IMR-90 (cell line): Measurements from ENCODE around the gene CFAP43. TPM values are rescaled to one million over a fixed set of nuclear protein-coding genes. Genes with fewer than 3 reads are reported as not detected.

Experiments used
- ATAC-seq: fragments of 200-7000 bp; cut with Tn5 transposase; 2 replicates; pipeline ENCODE4 v1.9.1; 2020; ENCODE audit warnings: low read depth, mild to moderate bottlenecking, moderate library complexity
- BruUV-seq: library from RNA; stranded (reverse); fragments of 400-500 nt; replicated peaks from 2 replicates; lab custom pipeline; 2021; lab: Mats Ljungman, UMichigan
- CTCF ChIA-PET: fragments of 300-600 bp; formaldehyde crosslinking; extraction: SDS; loops from one replicate; lab custom pipeline; 2021; ENCODE audit warnings: antibody characterized with exemption; lab: Yijun Ruan, JAX
- POLR2A ChIA-PET: fragments of 300-600 bp; sonication (Branson Sonifier 250); formaldehyde crosslinking; loops from one replicate; lab custom pipeline; 2022; ENCODE audit warnings: antibody characterized with exemption; ENCODE audit not compliant: unreplicated experiment; lab: Charles Lee
- DNase-seq: peaks from one replicate; pipeline ENCODE4 v3.0.0; 2013
- H2AFZ ChIP-seq: replicated peaks from 2 replicates; pipeline ENCODE3; 2013; ENCODE audit warnings: low read length, mild to moderate bottlenecking; ENCODE audit not compliant: poor library complexity
- H2AK5ac ChIP-seq: 2 replicates; pipeline ENCODE4 v1.6.1; 2013; ENCODE audit warnings: low read depth, low read length, inconsistent platforms
- H2AK9ac ChIP-seq: replicated peaks from 2 replicates; pipeline ENCODE3; 2013; ENCODE audit warnings: mild to moderate bottlenecking, low read depth, low read length, moderate library complexity; ENCODE audit not compliant: poor library complexity
- H2BK120ac ChIP-seq: 2 replicates; pipeline ENCODE4 v1.6.1; 2013; ENCODE audit warnings: low read depth, low read length, inconsistent platforms
- H2BK15ac ChIP-seq: 3 replicates; pipeline ENCODE4 v1.6.1; 2013; ENCODE audit warnings: low read depth, low read length, inconsistent platforms
- H2BK20ac ChIP-seq: 2 replicates; pipeline ENCODE4 v1.6.1; 2013; ENCODE audit warnings: low read depth, mild to moderate bottlenecking, inconsistent platforms, low read length, moderate library complexity
- H2BK5ac ChIP-seq: 2 replicates; pipeline ENCODE4 v1.6.1; 2013; ENCODE audit warnings: mild to moderate bottlenecking, low read depth, low read length, inconsistent platforms; ENCODE audit not compliant: poor library complexity, severe bottlenecking
- H3K14ac ChIP-seq: replicated peaks from 2 replicates; pipeline ENCODE4 v1.6.1; 2013; ENCODE audit warnings: low read depth, low read length, inconsistent platforms
- H3K18ac ChIP-seq: 2 replicates; pipeline ENCODE4 v1.6.1; 2013; ENCODE audit warnings: low read depth, low read length, control low read depth
- H3K23ac ChIP-seq: 2 replicates; pipeline ENCODE4 v1.6.1; 2013; ENCODE audit warnings: low read depth, low read length, inconsistent platforms
- H3K27ac ChIP-seq: 2 replicates; pipeline ENCODE4 v1.5.1; 2013; ENCODE audit warnings: mild to moderate bottlenecking, control low read depth, low read length; ENCODE audit not compliant: insufficient read depth
- H3K27me3 ChIP-seq: 2 replicates; pipeline ENCODE4 v1.6.1; 2013; ENCODE audit warnings: low read length; ENCODE audit not compliant: control insufficient read depth, insufficient read depth
- H3K36me3 ChIP-seq: 2 replicates; pipeline ENCODE4 v1.6.1; 2013; ENCODE audit warnings: low read length, mixed read lengths; ENCODE audit not compliant: control insufficient read depth, insufficient read depth
- H3K4ac ChIP-seq: 2 replicates; pipeline ENCODE4 v1.6.1; 2013; ENCODE audit warnings: low read depth, low read length, inconsistent platforms
- H3K4me1 ChIP-seq: 2 replicates; pipeline ENCODE4 v1.6.1; 2013; ENCODE audit warnings: low read length, mixed read lengths; ENCODE audit not compliant: control insufficient read depth, insufficient read depth
- H3K4me2 ChIP-seq: 2 replicates; pipeline ENCODE4 v1.6.1; 2013; ENCODE audit warnings: low read depth, mild to moderate bottlenecking, control low read depth, low read length, moderate library complexity
- H3K4me3 ChIP-seq: 2 replicates; pipeline ENCODE4 v1.5.1; 2013; ENCODE audit warnings: low read depth, mild to moderate bottlenecking, control low read depth, low read length, moderate library complexity; ENCODE audit not compliant: insufficient read depth
- H3K56ac ChIP-seq: 2 replicates; pipeline ENCODE4 v1.6.1; 2013; ENCODE audit warnings: low read length, inconsistent platforms; ENCODE audit not compliant: insufficient read depth; ENCODE audit errors: extremely low read depth
- H3K79me1 ChIP-seq, 2 experiments: 2 replicates each; pipeline ENCODE4 v1.6.1; 2013; ENCODE audit warnings: low read length in 2 of 2, inconsistent platforms in 1 of 2, low read depth in 1 of 2
- H3K9ac ChIP-seq: 2 replicates; pipeline ENCODE4 v1.6.1; 2013; ENCODE audit warnings: low read depth, low read length, control low read depth
- H3K9me1 ChIP-seq: 2 replicates; pipeline ENCODE4 v1.6.1; 2013; ENCODE audit warnings: low read length, inconsistent platforms; ENCODE audit not compliant: insufficient read depth
- H3K9me3 ChIP-seq: 2 replicates; pipeline ENCODE4 v1.6.1; 2013; ENCODE audit warnings: low read length; ENCODE audit not compliant: control insufficient read depth, insufficient read depth
- H4K20me1 ChIP-seq: 2 replicates; pipeline ENCODE4 v1.6.1; 2013; ENCODE audit warnings: low read length, inconsistent platforms; ENCODE audit not compliant: insufficient read depth
- H4K5ac ChIP-seq: 2 replicates; pipeline ENCODE4 v1.6.1; 2013; ENCODE audit warnings: mild to moderate bottlenecking, low read depth, low read length, control low read depth
- H4K8ac ChIP-seq, 2 experiments: 2 replicates each; pipeline ENCODE4 v1.6.1; 2013; ENCODE audit warnings: low read depth in 2 of 2, low read length in 2 of 2, control low read depth in 1 of 2, inconsistent platforms in 1 of 2
- H4K91ac ChIP-seq: 2 replicates; pipeline ENCODE4 v1.6.1; 2013; ENCODE audit warnings: low read depth, low read length, inconsistent platforms; ENCODE audit not compliant: insufficient read depth
- BHLHE40 ChIP-seq: fragments of 150-350 bp; IDR thresholded peaks from 2 replicates; pipeline ENCODE4 v1.6.1; 2016; ENCODE audit warnings: mild to moderate bottlenecking, low read depth, low read length
- FOS ChIP-seq: fragments of 150-350 bp; IDR thresholded peaks from 2 replicates; pipeline ENCODE4 v1.6.1; 2016; ENCODE audit warnings: low read depth, low read length
- SMC3 ChIP-seq: fragments of 150-350 bp; IDR thresholded peaks from 2 replicates; pipeline ENCODE4 v1.6.1; 2016; ENCODE audit warnings: low read depth, mild to moderate bottlenecking, antibody characterized with exemption, low read length, moderate library complexity
- USF2 ChIP-seq: fragments of 150-350 bp; IDR thresholded peaks from 2 replicates; pipeline ENCODE4 v1.6.1; 2017; ENCODE audit warnings: mild to moderate bottlenecking, antibody characterized with exemption, low read length, low read depth
- WGBS, 2 experiments: methylation state at CpG; one replicate each; pipeline versions ENCODE4 v1.1.5 to v1.1.7; 2013; ENCODE audit warnings: missing lambda C conversion rate in 2 of 2; ENCODE audit not compliant: insufficient read length in 1 of 2; ENCODE audit errors: extremely low coverage in 2 of 2; 5-methylcytosine and 5-hydroxymethylcytosine counted together
- dilution Hi-C: fragments of 300-500 bp; cut with HindIII; formaldehyde crosslinking; loops from one replicate; pipeline ENCODE4 v1.14.3; 2018; ENCODE audit warnings: low sequenced_read_pairs; ENCODE audit not compliant: unreplicated experiment
- in situ Hi-C: fragments of 300-500 bp; cut with MboI; formaldehyde crosslinking; loops from 3 replicates; pipeline ENCODE4 v1.14.3; 2019; ENCODE audit warnings: low sequenced_read_pairs, inconsistent platforms, mixed read lengths
- intact Hi-C: fragments of 100-400 bp; cut with micrococcal nuclease; formaldehyde crosslinking; loops from 2 replicates; pipeline ENCODE4 v1.10.0; 2022
- polyA plus RNA-seq, 3 experiments: library from polyadenylated mRNA; depleted of rRNA; stranded (reverse); fragments of >200 nt; gene quantifications; 2 replicates each; pipeline ENCODE4 v1.2.3, GENCODE V29; 2012; ENCODE audit warnings: low replicate concordance in 1 of 3
- total RNA-seq: library from RNA; depleted of rRNA; stranded (reverse); fragments of >200 nt; gene quantifications from 2 replicates; pipeline ENCODE4 v1.2.3, GENCODE V29; 2012

The CFAP43 gene
- total and polyA plus RNA-seq, 2 of the 4 experiments (the other 2 are of a cell fraction), result under 0.01 to 0.05 TPM

GRCh38 chr10:104259999-104260774 lies 28.0 kb upstream of the CFAP43 start:
- Histone ChIP-seq H2AK5ac (peak overlapping the region; percentile 79), H3K4me2 (peak overlapping the region; percentile 60; the same call in 1 of the 2 replicates), H3K23ac (peak overlapping the region; percentile 50), H2AK9ac (no peak overlapping the region), H4K8ac (peak overlapping the region; percentile 8 to 20; a peak in 1 of 4 replicates), H2BK5ac (peak overlapping the region; percentile 70), H4K91ac (no peak overlapping the region), H3K18ac (peak overlapping the region; percentile 5), H2BK15ac (no peak overlapping the region), H3K79me1 (peaks cover 21 to 54% of the 10 kb centered on the region in 2 experiments), H2BK120ac (peak overlapping the region; percentile 15; the same call in 1 of the 2 replicates), H4K20me1 (peaks cover 48% of the 10 kb centered on the region; the same call in 1 of the 2 replicates), H3K9ac (peak overlapping the region; percentile 1; the same call in 1 of the 2 replicates), H3K27ac (peak overlapping the region; percentile 62), H3K56ac (0 out of 2 replicates have a peak overlapping the region, but pooled peaks have one; percentile 2), H3K9me1 (peaks cover 14% of the 10 kb centered on the region; the same call in 1 of the 2 replicates), H3K4me3 (no peak overlapping the region), H3K4me1 (peaks cover 9% of the 10 kb centered on the region), H3K9me3 (no peaks in the 10 kb centered on the region), H4K5ac (no peak overlapping the region), H2AFZ (no peak overlapping the region), H3K27me3 (no peaks in the 10 kb centered on the region), H2BK20ac (no peak overlapping the region), H3K36me3 (peaks cover 37% of the 10 kb centered on the region), H3K4ac (peak overlapping the region; percentile 23), H3K14ac (peak overlapping the region; percentile 26; the same call in 1 of the 2 replicates)
- 77% methylated on average over 3 of the region's 6 CpGs; no CpG with 5 or more reads in 1 of the 2 experiments for WGBS, 2 experiments
- in situ Hi-C loops, result no loop called here
- dilution Hi-C loops, result no loop called here
- ChIA-PET POLR2A (interaction anchor here (0.6 kb wide), 1 partner anchor 39 kb away, joined by 3 read pairs; no protein-coding TSS in a partner anchor), CTCF (interaction anchor here (0.6 kb wide), 1 partner anchor 268 kb away, joined by 3 read pairs; no protein-coding TSS in a partner anchor)
- DNase-seq (peak; percentile 35), ATAC-seq (peak; percentile 21; the same call in 1 of the 2 replicates)
- intact Hi-C loops, result loop anchor here (1.0 kb wide), 1 partner anchor 28 kb away; no protein-coding TSS in a partner anchor
- no peak for TF ChIP-seq USF2
- no peak for TF ChIP-seq SMC3
- TF ChIP-seq BHLHE40, result no peak
- no peak for TF ChIP-seq FOS
- BruUV-seq, result no TSS peak
